Globus pallidus (tissue), 1 donor: ENCODE data around the gene GOPC.

Experiments used
- DNase-seq: peaks from one replicate; pipeline ENCODE4 v3.0.0-alpha.2; 2015; ENCODE audit warnings: low spot score

GOPC gene

GRCh38 chr6:117513778-117514365 is 88.4 kb downstream of the GOPC start:
- no peak for DNase-seq

GRCh38 chr6:117512987-117513573 is 89.2 kb downstream of the GOPC start:
- no peak for DNase-seq

GRCh38 chr6:117512056-117512828 is 90.1 kb downstream of the GOPC start:
- no peak for DNase-seq
